M059J (cell line): ENCODE measurements around the gene MLEC. TPM values are rescaled to one million over a fixed set of nuclear protein-coding genes. Genes with fewer than 3 reads are reported as not detected.
A peak's percentile ranks its signal among the peaks of the same experiment; 100 is the strongest.

Experiments used
- DNase-seq: peaks from one replicate; pipeline ENCODE4 v3.0.0-alpha.2; 2012; ENCODE audit warnings: low read depth
- total RNA-seq: library from RNA; depleted of rRNA; stranded (reverse); fragments of >200 nt; shearing (Covaris generic); gene quantifications from 2 replicates; pipeline ENCODE4 v1.2.3, GENCODE V29; 2014; rRNA removed

Gene MLEC
- total RNA-seq, 1 experiment from 2014 or later, result 148 TPM

DNA sequence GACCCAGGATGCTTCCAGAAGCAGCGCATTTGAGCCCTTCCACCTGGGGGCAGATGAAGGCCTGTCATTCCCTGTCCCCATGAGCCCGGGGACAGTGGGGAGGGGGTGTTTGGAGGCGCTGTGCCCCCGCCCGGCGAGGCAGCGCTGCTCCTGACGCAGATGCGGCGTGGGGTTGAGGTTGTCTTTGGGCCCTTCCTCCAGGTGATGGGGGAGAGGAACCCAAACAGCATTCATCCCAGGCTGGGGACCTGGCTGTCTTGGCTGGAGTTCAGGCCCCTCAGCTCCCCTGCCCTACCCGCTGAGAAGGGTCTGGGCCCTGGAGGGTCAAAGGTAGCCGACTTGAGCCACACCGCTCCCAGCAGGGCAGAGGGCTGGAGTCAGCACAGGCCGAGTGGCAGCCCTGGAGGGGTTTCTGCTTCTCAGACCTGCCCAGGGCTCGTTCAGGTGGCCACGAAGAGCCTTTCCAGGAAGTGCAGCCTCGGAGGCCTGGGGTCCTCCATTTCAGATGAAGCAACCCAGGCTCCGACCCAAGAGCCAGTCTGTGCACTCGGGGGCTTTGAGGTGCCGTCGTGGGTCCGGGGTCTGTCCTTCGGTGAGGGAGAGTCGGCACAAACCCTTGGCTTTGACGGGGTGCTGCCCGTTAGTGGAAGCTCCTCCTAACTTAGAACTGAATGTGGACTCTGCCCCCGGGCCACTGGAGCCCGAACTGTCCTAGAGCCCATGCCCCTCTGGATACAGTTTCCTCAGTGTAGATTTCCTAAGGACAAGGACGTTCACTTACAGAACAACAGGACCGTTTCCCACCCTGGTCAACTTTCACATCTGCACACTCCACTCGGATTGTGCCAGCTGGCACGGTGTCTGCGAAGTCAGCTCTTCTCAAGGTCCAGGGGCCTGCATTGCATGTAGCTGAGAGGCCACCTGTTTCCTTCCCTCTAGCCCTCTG is 54.8 kb downstream of the MLEC start:
- DNase-seq, result no peak

DNA sequence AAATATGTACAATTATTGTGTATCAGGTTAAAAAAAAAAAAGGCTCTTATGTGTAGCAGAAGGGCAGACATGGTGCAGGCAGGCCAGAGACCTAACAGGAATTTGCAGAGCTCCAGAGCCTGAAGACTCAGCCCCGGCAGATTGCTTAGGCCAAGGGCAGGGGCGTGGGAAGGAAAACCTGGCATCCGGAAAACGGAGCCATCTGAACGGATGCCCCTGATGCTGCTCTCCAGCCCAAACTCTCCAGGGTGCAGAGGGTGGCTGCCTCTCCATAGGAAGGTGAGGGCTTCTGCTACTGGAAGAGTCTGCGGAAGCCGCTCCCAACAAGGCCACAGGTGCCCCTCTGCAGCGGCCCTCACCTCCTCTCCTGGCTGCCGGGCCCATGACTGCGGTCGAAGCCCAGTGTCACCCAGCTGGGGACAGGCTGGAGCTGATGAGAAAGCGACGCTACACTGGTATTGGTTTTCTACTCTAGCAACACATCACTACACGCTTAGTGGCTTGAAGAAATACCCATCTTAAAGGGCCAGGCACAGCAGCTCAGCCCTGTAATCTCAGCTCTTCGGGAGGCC is 58.1 kb downstream of the MLEC start:
- DNase-seq, result no peak

DNA sequence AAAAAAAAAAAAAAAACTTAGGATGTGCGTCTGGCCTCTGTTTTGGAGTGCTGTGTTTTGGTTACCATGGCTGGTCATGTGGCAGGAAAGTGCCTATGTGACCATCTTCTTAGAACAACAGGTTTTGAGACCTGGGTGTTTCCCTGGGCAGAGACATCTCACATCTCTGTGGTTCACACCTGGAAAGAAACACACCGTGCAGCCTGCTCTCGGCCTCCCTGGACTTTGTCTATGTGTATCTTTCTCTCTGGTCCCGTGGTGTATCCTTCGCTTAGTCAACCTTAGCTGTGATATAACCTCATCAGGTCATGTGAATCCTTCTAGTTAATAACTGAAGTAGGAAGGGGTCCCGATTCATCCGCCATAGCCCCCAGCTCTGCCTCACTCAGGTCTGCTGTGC is 61.3 kb downstream of the MLEC start:
- DNase-seq, result peak; percentile 15

DNA sequence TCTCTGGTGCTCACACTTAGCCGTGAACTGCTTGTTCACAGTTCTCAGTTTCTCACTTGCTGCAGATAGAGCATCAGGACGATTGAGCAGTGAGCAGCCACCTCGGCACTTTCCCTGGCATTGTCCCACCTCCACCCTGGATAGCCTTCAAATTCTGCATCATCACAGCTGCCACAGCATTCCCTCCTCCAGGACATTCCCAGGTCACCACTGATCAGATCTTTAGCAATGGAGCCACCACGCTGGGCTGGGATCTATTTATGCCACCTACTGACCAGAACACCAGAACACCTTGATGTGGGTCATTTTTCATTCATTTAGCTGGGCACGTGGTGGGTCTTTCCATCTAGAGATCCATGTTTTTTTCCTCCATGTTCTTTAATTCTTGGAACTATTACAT is 62.3 kb downstream of the MLEC start:
- DNase-seq, result no peak

DNA sequence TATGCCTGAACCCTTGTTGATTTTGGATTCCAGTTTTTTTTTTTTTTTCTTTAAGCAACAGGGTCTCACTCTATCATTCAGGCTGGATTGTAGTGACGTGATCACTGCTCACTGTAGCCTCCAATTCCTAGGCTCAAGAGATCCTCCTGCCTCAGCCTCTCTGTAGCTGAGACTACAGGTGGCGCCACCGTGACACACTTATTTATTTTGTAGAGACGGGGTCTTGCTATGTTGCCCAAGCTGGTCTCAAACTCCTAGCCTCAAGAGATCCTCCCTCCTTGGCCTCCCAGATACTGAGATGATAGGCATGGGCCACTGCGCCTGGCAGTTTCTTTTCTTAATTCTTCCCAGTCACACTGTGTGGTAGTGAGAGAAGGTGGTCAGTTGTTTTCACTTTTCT is 63.9 kb downstream of the MLEC start:
- no peak for DNase-seq

DNA sequence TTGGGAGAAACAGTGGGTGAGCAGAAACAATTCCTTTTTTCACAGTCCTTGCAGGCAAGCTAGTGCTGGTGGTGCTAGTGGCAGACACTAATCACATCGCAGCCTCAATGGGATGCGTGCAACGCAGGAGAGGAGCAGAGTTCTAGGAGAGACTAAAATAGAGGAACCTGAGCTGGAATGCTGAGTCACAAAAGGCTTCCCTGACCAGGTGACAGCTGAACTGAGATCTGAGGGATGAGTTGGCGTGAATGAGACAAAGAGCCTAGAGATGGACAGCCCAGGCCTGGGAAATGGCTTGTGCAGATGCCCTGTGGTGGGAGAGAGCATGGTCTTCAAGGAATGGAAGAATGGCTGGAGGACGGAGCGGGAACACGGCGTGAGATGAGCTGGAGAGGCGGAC is 64.4 kb downstream of the MLEC start:
- DNase-seq, result no peak

Other genes starting within 250 kb of the MLEC start
- gene COX6A1, start 249.0 kb upstream of the MLEC start, total RNA-seq, result 479 and 510 TPM in 2 replicates
- gene TRIAP1, start 240.8 kb upstream of the MLEC start, total RNA-seq, result 27.8 and 29.9 TPM in 2 replicates
- gene GATC, start 240.7 kb upstream of the MLEC start, total RNA-seq, result 12.6 and 22.3 TPM in 2 replicates
- gene SRSF9, start 217.4 kb upstream of the MLEC start, total RNA-seq, result 197 and 267 TPM in 2 replicates
- gene DYNLL1, start 191.0 kb upstream of the MLEC start, total RNA-seq, result 529 and 605 TPM in 2 replicates
- gene COQ5, start 158.0 kb upstream of the MLEC start, total RNA-seq, result 34.4 and 39.3 TPM in 2 replicates
- gene RNF10, start 152.8 kb upstream of the MLEC start, total RNA-seq, result 94.1 and 135 TPM in 2 replicates
- gene POP5, start 105.7 kb upstream of the MLEC start, total RNA-seq, result 66.2 and 83.0 TPM in 2 replicates
- gene CABP1, start 46.5 kb upstream of the MLEC start, total RNA-seq, result not detected in 2 replicates
- 4.8 and 11.1 TPM in 2 replicates for gene UNC119B, start 23.3 kb downstream of the MLEC start, total RNA-seq
- 4.8 and 9.1 TPM in 2 replicates for gene ACADS, start 38.7 kb downstream of the MLEC start, total RNA-seq
- gene SPPL3, start 217.2 kb downstream of the MLEC start, total RNA-seq, result 3.9 and 9.7 TPM in 2 replicates